Renal cortex interstitium (tissue), 3 donors: ENCODE measurements around the gene TRPM6. TPM values are rescaled to one million over a fixed set of nuclear protein-coding genes. Genes with fewer than 3 reads are reported as not detected.

ENCODE experiments used
- polyA plus RNA-seq, 3 donors: library from polyadenylated mRNA; unstranded; fragments of 120-200 nt; gene quantifications; one replicate each; pipeline ENCODE4 v1.2.1, GENCODE V29; 2013; ENCODE audit not compliant: insufficient read length in 3 of 3

The TRPM6 gene
- polyA plus RNA-seq, 3 donors: 0.59 to 1.4 (median 0.70) TPM

Other genes with a start within 250 kb of the TRPM6 start
- gene C9orf40, start 65.0 kb upstream of the TRPM6 start, polyA plus RNA-seq: 1 to 10 TPM; 5.5 to 7.1 (median 6.9) TPM
- 10 to 100 TPM; 16.6 to 21.8 (median 20.5) TPM for gene CARNMT1, start 140.4 kb upstream of the TRPM6 start, polyA plus RNA-seq
- 10 to 100 TPM; 18.7 to 28.4 (median 22.2) TPM for gene NMRK1, start 200.2 kb upstream of the TRPM6 start, polyA plus RNA-seq
- 10 to 100 TPM; 22.9 to 25.9 (median 24.7) TPM for gene OSTF1, start 200.6 kb upstream of the TRPM6 start, polyA plus RNA-seq